Measurements from ENCODE around the gene ACSM2B.
"Not testable (repeated sequence)": the region's sequence is repeated elsewhere in the genome, so short reads cannot be mapped to it uniquely, and the experiment has no call there.

ACSM2B gene

DNA sequence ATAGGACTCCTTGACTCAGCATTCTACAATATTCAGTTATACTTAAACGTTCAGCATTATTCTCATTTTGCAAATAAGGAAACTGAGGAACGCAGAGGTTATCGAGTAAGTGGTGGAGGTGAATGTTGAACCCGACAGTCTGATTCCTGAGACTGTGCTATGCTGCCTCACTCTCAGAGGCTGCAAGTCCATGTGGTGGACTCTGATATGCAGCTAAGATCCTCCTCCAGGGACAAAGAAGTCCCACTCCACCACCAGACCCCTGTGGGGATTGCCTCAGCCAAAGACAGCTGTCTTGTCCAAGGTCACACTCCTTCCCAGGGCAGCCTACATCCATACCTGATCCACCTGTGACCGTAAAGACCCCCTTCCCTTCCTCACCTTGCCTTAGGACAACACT is 37.5 kb downstream of the ACSM2B start:
- TF ChIP-seq, protein P1, sequence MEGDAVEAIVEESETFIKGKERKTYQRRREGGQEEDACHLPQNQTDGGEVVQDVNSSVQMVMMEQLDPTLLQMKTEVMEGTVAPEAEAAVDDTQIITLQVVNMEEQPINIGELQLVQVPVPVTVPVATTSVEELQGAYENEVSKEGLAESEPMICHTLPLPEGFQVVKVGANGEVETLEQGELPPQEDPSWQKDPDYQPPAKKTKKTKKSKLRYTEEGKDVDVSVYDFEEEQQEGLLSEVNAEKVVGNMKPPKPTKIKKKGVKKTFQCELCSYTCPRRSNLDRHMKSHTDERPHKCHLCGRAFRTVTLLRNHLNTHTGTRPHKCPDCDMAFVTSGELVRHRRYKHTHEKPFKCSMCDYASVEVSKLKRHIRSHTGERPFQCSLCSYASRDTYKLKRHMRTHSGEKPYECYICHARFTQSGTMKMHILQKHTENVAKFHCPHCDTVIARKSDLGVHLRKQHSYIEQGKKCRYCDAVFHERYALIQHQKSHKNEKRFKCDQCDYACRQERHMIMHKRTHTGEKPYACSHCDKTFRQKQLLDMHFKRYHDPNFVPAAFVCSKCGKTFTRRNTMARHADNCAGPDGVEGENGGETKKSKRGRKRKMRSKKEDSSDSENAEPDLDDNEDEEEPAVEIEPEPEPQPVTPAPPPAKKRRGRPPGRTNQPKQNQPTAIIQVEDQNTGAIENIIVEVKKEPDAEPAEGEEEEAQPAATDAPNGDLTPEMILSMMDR (IDR thresholded peaks at IDR 0.05; ENCODE audit: extremely low read depth, insufficient read depth, missing control alignments): no peak
- in situ Hi-C loops (cut with MboI; ENCODE audit: low pct_unique_long_range_greater_than_20kb, low sequenced_read_pairs, unreplicated experiment): no loop called here
- DNase-seq (ENCODE audit: low spot score): no peak

DNA sequence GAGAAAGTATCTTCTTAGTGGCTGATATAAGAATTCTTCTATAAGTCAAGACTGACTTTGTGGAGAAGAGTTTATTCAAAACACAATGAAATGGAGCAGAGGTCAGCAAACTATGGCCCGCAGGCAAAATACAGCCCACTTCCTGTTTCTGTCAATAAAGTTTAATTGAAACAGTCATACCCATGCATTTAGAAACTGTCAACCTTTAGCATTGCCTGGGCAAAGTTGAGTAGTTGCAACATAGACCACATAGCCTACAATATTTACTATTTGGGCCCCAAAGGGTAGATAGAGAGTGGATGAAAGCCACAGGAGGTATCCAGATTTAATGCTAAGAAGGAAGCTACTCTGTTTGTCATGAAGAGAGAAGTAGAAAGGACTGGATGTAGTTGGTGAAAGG is 38.0 kb downstream of the ACSM2B start:
- in situ Hi-C loops (cut with MboI; ENCODE audit: low pct_unique_long_range_greater_than_20kb, low sequenced_read_pairs, unreplicated experiment): no loop called here
- TF ChIP-seq, protein P1 (IDR thresholded peaks at IDR 0.05; ENCODE audit: extremely low read depth, insufficient read depth, missing control alignments): no peak

DNA sequence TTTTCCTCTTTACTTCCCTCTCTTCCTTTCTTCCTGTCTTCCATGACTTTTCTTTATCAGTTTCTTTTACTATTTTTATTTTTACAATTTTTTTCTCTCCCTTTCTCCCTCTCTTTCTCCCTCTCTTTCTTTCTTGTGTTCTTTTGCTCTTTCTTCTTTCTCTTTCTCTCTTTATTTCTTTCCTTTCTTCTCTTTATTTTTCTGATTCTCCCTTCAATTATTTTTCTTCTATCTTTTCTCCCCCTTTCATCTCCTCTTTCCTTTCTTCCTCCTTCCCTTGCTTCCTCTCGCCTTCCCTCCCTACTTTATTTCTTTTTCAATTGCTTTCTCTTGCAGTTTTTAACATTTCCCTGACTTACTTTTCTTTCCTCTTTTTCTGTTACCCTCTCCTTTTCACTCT is 39.5 kb downstream of the ACSM2B start:
- DNase-seq (ENCODE audit: low spot score); in situ Hi-C loops (cut with MboI; ENCODE audit: low pct_unique_long_range_greater_than_20kb, low sequenced_read_pairs, unreplicated experiment): not testable (repeated sequence)

More for the DNA sequence above, 38.0 kb downstream of the ACSM2B start:
- no peak for DNase-seq (ENCODE audit: low spot score)

DNA sequence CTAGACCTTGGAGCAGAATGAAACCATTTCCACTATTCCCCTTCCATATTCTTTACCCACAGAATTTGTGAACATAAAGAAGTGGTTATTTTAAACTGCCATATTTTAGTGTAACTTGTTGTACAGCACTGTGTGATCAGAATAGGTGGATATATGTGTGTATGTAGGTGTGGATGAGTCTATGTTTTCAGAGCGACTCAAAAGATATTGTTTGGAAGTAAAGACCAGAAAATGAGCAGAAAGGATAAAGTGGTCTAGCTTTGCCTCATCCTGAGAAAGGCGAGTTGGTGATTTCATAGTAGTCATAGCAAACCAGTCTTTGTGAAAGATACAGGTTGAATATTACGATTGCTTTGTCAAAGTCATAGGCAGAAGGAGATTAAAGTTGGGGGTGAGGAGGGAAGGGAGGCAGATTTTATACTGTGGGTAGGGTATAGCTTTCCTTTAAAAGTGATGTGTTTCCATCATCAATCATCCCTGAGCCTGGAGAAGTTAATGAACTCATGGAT is 43.8 kb downstream of the ACSM2B start:
- in situ Hi-C loops (cut with MboI; ENCODE audit: low pct_unique_long_range_greater_than_20kb, low sequenced_read_pairs, unreplicated experiment); DNase-seq (ENCODE audit: low spot score): not testable (repeated sequence)

DNA sequence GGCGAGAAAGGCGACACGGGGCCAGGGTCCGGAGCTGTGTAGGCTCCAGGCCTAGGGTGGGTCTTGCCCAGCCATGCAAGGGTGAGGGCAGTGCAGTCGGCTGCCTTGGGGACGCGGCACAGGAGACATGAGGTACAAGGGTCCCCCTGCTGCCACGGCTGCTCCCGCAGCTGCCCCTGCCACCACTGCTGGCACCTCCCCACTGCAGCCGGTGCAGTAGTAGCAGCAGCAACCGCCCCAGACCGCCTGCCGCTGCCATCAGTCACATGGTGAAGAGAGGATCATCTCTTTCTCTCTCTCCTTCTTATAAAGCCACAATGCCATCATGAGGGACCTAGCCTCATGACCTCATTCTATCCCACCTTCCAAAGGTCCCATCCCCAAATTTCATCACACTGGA is 44.4 kb downstream of the ACSM2B start:
- DNase-seq (ENCODE audit: low spot score); in situ Hi-C loops (cut with MboI; ENCODE audit: low pct_unique_long_range_greater_than_20kb, low sequenced_read_pairs, unreplicated experiment): not testable (repeated sequence)

DNA sequence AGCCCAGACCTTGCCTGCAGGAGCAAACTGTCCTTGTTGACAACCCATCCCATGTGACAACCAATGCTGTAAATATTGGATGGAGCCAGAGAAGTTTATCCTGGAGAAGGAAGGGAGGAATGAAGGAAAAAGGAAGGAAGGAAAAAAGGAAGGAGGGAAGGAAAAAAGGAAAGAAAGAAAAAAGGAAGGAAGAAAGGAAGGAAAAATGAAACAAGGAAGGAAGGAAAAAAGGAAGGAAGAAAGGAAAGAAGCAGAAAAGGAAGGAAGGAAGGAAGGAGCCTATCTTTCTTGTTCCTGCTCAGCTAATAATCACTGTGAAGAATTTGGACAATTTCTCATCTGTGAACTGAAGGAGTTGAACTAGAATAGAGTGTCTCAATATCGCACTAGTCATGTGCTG is 56.1 kb downstream of the ACSM2B start:
- in situ Hi-C loops (cut with MboI; ENCODE audit: low pct_unique_long_range_greater_than_20kb, low sequenced_read_pairs, unreplicated experiment): no loop called here
- TF ChIP-seq, protein P1 (IDR thresholded peaks at IDR 0.05; ENCODE audit: extremely low read depth, insufficient read depth, missing control alignments): no peak
- DNase-seq (ENCODE audit: low spot score): no peak

DNA sequence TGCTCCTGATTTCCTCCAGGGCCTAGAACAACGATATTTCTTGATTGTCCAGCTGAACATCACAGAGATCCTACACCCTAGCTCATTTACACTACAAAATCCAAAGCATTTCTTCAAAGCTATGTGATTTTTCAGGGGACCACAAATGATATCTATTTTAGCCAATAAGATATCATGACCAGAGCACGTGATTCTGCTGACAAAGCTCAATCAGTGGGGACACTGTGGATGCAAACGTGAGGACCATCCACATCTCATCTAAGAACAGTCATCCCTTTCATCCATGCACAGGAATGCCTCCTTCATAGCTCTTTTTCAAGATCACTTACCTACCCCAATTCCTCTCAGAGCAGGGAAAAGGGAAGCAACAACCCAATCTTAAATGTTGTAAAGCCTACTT is 56.9 kb downstream of the ACSM2B start:
- in situ Hi-C loops (cut with MboI; ENCODE audit: low pct_unique_long_range_greater_than_20kb, low sequenced_read_pairs, unreplicated experiment): no loop called here
- TF ChIP-seq, protein P1 (IDR thresholded peaks at IDR 0.05; ENCODE audit: extremely low read depth, insufficient read depth, missing control alignments): no peak
- no peak for DNase-seq (ENCODE audit: low spot score)

DNA sequence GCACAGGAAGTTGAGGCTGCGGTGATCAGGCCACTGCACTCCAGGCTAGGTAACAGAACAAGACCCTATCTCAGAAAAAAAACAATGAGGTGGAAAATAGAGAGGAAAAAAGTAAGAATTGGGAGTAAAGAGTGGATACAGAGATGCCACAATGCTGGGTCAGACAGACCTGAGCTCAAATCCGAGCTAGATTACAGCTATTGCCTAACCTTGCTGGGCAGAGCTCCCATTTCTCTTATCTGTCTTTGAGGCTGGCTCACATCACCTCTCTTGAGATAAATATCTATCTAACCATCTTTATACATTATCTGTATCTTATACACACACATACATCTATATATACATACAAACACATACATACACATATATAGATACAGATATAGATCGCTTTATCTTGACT is 59.0 kb downstream of the ACSM2B start:
- in situ Hi-C loops (cut with MboI; ENCODE audit: low pct_unique_long_range_greater_than_20kb, low sequenced_read_pairs, unreplicated experiment): no loop called here
- DNase-seq (ENCODE audit: low spot score): no peak
- TF ChIP-seq, protein P1 (IDR thresholded peaks at IDR 0.05; ENCODE audit: extremely low read depth, insufficient read depth, missing control alignments): no peak
